B cell (primary cell): ENCODE data around the gene EIF4G1. TPM values are rescaled to one million over a fixed set of nuclear protein-coding genes. Genes with fewer than 3 reads are reported as not detected.

ENCODE experiments used
- ATAC-seq: fragments of 200-7000 bp; cut with Tn5 transposase; one replicate; pipeline ENCODE4 v1.10.0; 2021; ENCODE audit warnings: low read depth, mild to moderate bottlenecking, moderate number of reproducible peaks, moderate library complexity
- CTCF ChIA-PET: fragments of 350-600 bp; sonication (Branson Sonifier 250); formaldehyde crosslinking; loops from one replicate; lab custom pipeline; 2021; ENCODE audit warnings: antibody characterized with exemption, inconsistent platforms; lab: Charles Lee
- POLR2A ChIA-PET: fragments of 350-600 bp; sonication (Branson Sonifier 250); formaldehyde crosslinking; loops from one replicate; lab custom pipeline; 2021; ENCODE audit warnings: antibody characterized with exemption; lab: Charles Lee
- DNase-seq: peaks from one replicate; pipeline ENCODE4 v3.0.0; 2013
- H2AFZ ChIP-seq: 2 replicates; pipeline ENCODE4 v1.6.1; 2012; ENCODE audit warnings: mild to moderate bottlenecking, low read depth, low read length; ENCODE audit not compliant: insufficient read depth, poor library complexity, severe bottlenecking
- H3K27ac ChIP-seq, 2 donors: 1 replicate in 1 of 2; 2 replicates in 1 of 2; pipeline ENCODE4 v1.5.1; 2012 to 2013; ENCODE audit warnings: low read length in 2 of 2, mild to moderate bottlenecking in 2 of 2, moderate library complexity in 1 of 2
- H3K27me3 ChIP-seq, 4 experiments: fragments of 200-600 bp in 1 of 4; sonication (generic) in 1 of 4; replicated peaks in 1 of 4; 1 replicate in 2 of 4; 2 replicates in 2 of 4; pipeline versions ENCODE4 v1.6.1 to v1.7.0; 2013 to 2016; ENCODE audit warnings: low read length in 3 of 4, mild to moderate bottlenecking in 2 of 4, mixed read lengths in 1 of 4, moderate library complexity in 1 of 4; ENCODE audit not compliant: insufficient read depth in 4 of 4, control insufficient read depth in 3 of 4; ENCODE audit errors: control extremely low read depth in 1 of 4
- H3K36me3 ChIP-seq, 2 experiments: replicated peaks in 1 of 2; 1 replicate in 1 of 2; 2 replicates in 1 of 2; pipeline versions ENCODE4 v1.6.1 to v1.7.1; 2013; ENCODE audit warnings: low read length in 1 of 2; ENCODE audit not compliant: insufficient read depth in 2 of 2, control insufficient read depth in 1 of 2; ENCODE audit errors: control extremely low read depth in 1 of 2, extremely low read depth in 1 of 2
- H3K4me1 ChIP-seq, 2 donors: fragments of 200-600 bp in 1 of 2; sonication (generic) in 1 of 2; 1 replicate in 1 of 2; 2 replicates in 1 of 2; pipeline versions ENCODE4 v1.5.1 to v1.6.1; 2013 to 2017; ENCODE audit warnings: low read length in 2 of 2; ENCODE audit not compliant: control insufficient read depth in 2 of 2, insufficient read depth in 2 of 2
- H3K4me2 ChIP-seq: replicated peaks from 2 replicates; pipeline ENCODE3; 2012; ENCODE audit warnings: mild to moderate bottlenecking, low read depth, low read length; ENCODE audit not compliant: poor library complexity, severe bottlenecking
- H3K4me3 ChIP-seq, 5 experiments: fragments of 200-600 bp in 1 of 5; sonication (generic) in 1 of 5; 1 replicate in 3 of 5; 2 replicates in 2 of 5; pipeline versions ENCODE4 v1.5.1 to v1.7.0; 2011 to 2016; ENCODE audit warnings: low read length in 4 of 5, mild to moderate bottlenecking in 4 of 5, low read depth in 2 of 5, control low read depth in 1 of 5, moderate library complexity in 1 of 5; ENCODE audit not compliant: insufficient read depth in 1 of 5; ENCODE audit errors: control extremely low read depth in 1 of 5, extremely low read depth in 1 of 5
- H3K79me2 ChIP-seq: fragments of 200-600 bp; sonication (generic); one replicate; pipeline ENCODE4 v1.6.0; 2016; ENCODE audit warnings: low read length; ENCODE audit not compliant: control insufficient read depth, insufficient read depth
- H3K9ac ChIP-seq: fragments of 200-600 bp; sonication (generic); 2 replicates; pipeline ENCODE4 v1.6.1; 2017; ENCODE audit warnings: mild to moderate bottlenecking, low read length, moderate library complexity
- H3K9me3 ChIP-seq, 3 donors: one replicate each; pipeline versions ENCODE4 v1.6.1 to v1.7.1; 2013; ENCODE audit warnings: low read length in 2 of 3; ENCODE audit not compliant: control insufficient read depth in 2 of 3, insufficient read depth in 1 of 3; ENCODE audit errors: control extremely low read depth in 1 of 3
- H4K20me1 ChIP-seq: 2 replicates; pipeline ENCODE4 v1.6.0; 2012; ENCODE audit warnings: mild to moderate bottlenecking, low read length; ENCODE audit not compliant: insufficient read depth, control insufficient read depth, poor library complexity, severe bottlenecking
- H3K27ac Mint-ChIP-seq: one replicate; pipeline ENCODE4 v1.8.0; 2021; ENCODE audit warnings: mixed read lengths
- H3K27me3 Mint-ChIP-seq: one replicate; pipeline ENCODE4 v1.8.0; 2021; ENCODE audit warnings: mixed read lengths
- H3K4me1 Mint-ChIP-seq: one replicate; pipeline ENCODE4 v1.8.0; 2021; ENCODE audit warnings: mixed read lengths
- H3K4me3 Mint-ChIP-seq: one replicate; pipeline ENCODE4 v1.8.0; 2021; ENCODE audit warnings: mixed read lengths
- H3K9me3 Mint-ChIP-seq: one replicate; pipeline ENCODE4 v1.8.0; 2022; ENCODE audit warnings: mixed read lengths; ENCODE audit not compliant: insufficient read depth
- EZH2 ChIP-seq: IDR thresholded peaks from 2 replicates; pipeline ENCODE4 v1.6.1; 2012; ENCODE audit warnings: borderline replicate concordance, low read depth, mild to moderate bottlenecking, moderate library complexity, low read length; ENCODE audit not compliant: insufficient read depth, poor library complexity, severe bottlenecking
- WGBS: methylation state at CpG from one replicate; pipeline ENCODE4 v1.1.5; 2013; ENCODE audit warnings: missing lambda C conversion rate; ENCODE audit not compliant: insufficient coverage; 5-methylcytosine and 5-hydroxymethylcytosine counted together
- intact Hi-C: fragments of 100-400 bp; cut with micrococcal nuclease; formaldehyde crosslinking; loops from one replicate; pipeline ENCODE4 v1.10.0; 2022
- polyA plus RNA-seq: library from polyadenylated mRNA; depleted of rRNA; stranded (reverse); fragments of >200 nt; gene quantifications from 2 replicates; pipeline ENCODE4 v1.2.3, GENCODE V29; 2012
- total RNA-seq, 2 donors: library from RNA; stranded (reverse); fragments of 120-200 nt in 1 of 2; gene quantifications; 1 replicate in 1 of 2; 2 replicates in 1 of 2; pipeline versions ENCODE4 v1.2.3 to v1.2.4, GENCODE V29; 2013 to 2022
- TF ChIP-seq, protein P1 (sequence below): fragments of 200-600 bp; IDR thresholded peaks from one replicate; pipeline ENCODE4 v1.8.0; 2022; ENCODE audit warnings: antibody characterized with exemption, mild to moderate bottlenecking

EIF4G1 gene
- total and polyA plus RNA-seq, 2 donors (not counting 1 experiment from before 2014, with no cell fraction given), result 65.8 to 160 TPM

DNA sequence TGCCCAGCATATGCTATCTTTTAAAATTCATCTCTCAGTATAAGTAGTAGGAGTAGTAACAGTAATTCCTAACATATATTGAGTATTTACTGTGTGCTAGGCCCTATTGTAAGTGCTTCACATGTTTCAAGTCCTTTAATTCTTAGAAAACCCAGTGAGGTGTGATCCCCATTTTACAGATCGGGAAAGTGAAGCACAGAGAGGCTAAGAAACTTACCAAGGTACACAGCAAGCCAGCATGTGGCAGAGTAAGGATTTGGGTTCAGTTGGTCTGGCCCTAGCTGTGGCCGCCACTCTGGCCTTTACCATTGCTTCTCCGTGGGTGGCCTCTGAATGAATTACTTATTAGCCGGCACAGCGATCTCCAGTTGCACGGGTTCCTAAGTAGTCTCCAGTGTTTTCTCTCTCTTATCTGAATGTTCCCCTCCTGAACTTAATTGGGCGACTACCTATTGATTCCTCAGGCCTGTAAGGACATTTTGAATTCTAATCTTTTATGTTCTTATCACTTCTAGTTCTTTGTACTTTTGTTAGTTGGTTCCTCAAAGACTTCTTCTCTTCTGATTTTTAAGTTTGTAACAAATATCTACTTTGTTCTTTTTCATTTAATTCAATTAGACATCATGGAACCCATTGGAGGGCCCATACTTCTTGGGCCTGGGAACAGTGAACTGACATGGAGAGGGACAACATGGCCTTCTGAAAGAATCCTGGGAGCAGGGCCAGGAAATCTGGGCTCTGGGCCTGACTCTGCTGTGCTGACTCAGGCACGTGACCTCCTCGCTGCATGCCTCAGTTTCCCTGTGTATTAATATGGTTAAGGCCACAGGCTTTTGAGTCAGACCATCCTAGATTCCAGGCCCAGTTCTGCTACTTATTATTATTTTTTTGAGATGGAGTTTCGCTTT, 35.4 kb downstream of the EIF4G1 start:
- ATAC-seq (no peak), DNase-seq (no peak)
- Histone ChIP-seq H3K4me3 (no peak overlapping the region), H3K27me3 (no peaks in the 10 kb centered on the region), H3K9ac (no peak overlapping the region), H3K36me3 (no peaks in the 10 kb centered on the region), H3K4me2 (no peak overlapping the region), H2AFZ (no peak overlapping the region), H3K79me2 (no peaks in the 10 kb centered on the region), H3K27ac (no peak overlapping the region), H4K20me1 (no peaks in the 10 kb centered on the region), H3K4me1 (peaks cover 0 to 8% of the 10 kb centered on the region in 2 donors), H3K9me3 (no peaks in the 10 kb centered on the region)
- ChIA-PET CTCF (interaction anchor here (0.6 kb wide), 1 partner anchor 476 kb away, joined by 4 read pairs; no protein-coding TSS in a partner anchor), POLR2A (no interaction called here)
- TF ChIP-seq EZH2, result no peak
- TF ChIP-seq, protein P1, sequence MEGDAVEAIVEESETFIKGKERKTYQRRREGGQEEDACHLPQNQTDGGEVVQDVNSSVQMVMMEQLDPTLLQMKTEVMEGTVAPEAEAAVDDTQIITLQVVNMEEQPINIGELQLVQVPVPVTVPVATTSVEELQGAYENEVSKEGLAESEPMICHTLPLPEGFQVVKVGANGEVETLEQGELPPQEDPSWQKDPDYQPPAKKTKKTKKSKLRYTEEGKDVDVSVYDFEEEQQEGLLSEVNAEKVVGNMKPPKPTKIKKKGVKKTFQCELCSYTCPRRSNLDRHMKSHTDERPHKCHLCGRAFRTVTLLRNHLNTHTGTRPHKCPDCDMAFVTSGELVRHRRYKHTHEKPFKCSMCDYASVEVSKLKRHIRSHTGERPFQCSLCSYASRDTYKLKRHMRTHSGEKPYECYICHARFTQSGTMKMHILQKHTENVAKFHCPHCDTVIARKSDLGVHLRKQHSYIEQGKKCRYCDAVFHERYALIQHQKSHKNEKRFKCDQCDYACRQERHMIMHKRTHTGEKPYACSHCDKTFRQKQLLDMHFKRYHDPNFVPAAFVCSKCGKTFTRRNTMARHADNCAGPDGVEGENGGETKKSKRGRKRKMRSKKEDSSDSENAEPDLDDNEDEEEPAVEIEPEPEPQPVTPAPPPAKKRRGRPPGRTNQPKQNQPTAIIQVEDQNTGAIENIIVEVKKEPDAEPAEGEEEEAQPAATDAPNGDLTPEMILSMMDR, result no peak
- H3K4me3 Mint-ChIP-seq, result no peak overlapping the region
- H3K9me3 Mint-ChIP-seq, result no peaks in the 10 kb centered on the region
- H3K27ac Mint-ChIP-seq, result no peak overlapping the region
- no peaks in the 10 kb centered on the region for H3K4me1 Mint-ChIP-seq
- intact Hi-C loops, result no loop called here
- no peaks in the 10 kb centered on the region for H3K27me3 Mint-ChIP-seq
- WGBS, result 99% methylated on average over 7 of the region's 10 CpGs

DNA sequence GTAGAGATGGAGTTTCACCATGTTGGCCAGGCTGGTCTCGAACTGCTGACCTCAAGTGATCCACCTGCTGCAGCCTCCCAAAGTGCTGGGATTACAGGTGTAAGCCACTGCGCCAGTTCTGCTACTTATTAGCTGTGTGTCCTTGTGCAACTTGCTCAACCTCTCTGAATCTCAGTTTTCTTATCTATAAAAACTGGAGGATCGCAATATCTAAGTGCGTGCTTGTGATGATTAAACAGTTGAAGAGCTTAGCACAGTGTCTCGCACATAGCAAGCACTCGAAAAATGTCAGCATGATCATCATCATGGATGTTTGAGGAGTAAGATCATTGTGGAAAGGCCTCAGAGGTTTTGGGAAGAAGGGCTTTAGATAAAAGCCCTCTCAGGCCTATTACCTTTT, 36.2 kb downstream of the EIF4G1 start:
- Histone ChIP-seq H3K79me2 (no peaks in the 10 kb centered on the region), H4K20me1 (no peaks in the 10 kb centered on the region), H3K4me2 (no peak overlapping the region), H3K4me3 (no peak overlapping the region), H3K27me3 (no peaks in the 10 kb centered on the region), H3K36me3 (no peaks in the 10 kb centered on the region), H3K4me1 (peaks cover 0 to 8% of the 10 kb centered on the region in 2 donors), H3K9me3 (no peaks in the 10 kb centered on the region), H3K27ac (no peak overlapping the region), H2AFZ (no peak overlapping the region), H3K9ac (no peak overlapping the region)
- Mint-ChIP-seq H3K9me3 (no peaks in the 10 kb centered on the region), H3K4me1 (no peaks in the 10 kb centered on the region), H3K4me3 (no peak overlapping the region), H3K27ac (no peak overlapping the region), H3K27me3 (no peaks in the 10 kb centered on the region)
- ATAC-seq (no peak), DNase-seq (no peak)
- TF ChIP-seq EZH2, result no peak
- TF ChIP-seq, protein P1, result no peak
- ChIA-PET POLR2A (no interaction called here), CTCF (interaction anchor here (0.9 to 5.2 kb wide), 2 partner anchors 24 to 163 kb away, joined by 4 to 76 read pairs; no protein-coding TSS in a partner anchor)
- intact Hi-C loops, result no loop called here
- WGBS, result 93% methylated on average over 6 of the region's 6 CpGs
